ENCODE data around the gene TNFAIP8.

- TF ChIP-seq EZH2 (IDR thresholded peaks at IDR 0.05; ENCODE audit: insufficient read depth, poor library complexity, severe bottlenecking) (no peak), EZH2phosphoT487 (IDR thresholded peaks at IDR 0.05; ENCODE audit: insufficient read depth, low read depth) (no peak)
Measured at GRCh38 chr5:119341452-119342349, 14.1 kb upstream of the TNFAIP8 start.
